NT2/D1 (cell line): Measurements from ENCODE around the gene PRRG1.

Source experiments
- DNase-seq: peaks from one replicate; pipeline ENCODE4 v3.0.0-alpha.2; 2011; ENCODE audit warnings: low read depth, low spot score
- H3K27me3 ChIP-seq: 2 replicates; pipeline ENCODE4 v1.6.0; 2011; ENCODE audit warnings: mild to moderate bottlenecking; ENCODE audit not compliant: insufficient read length, insufficient read depth
- H3K36me3 ChIP-seq: 2 replicates; pipeline ENCODE4 v1.6.1; 2011; ENCODE audit warnings: mild to moderate bottlenecking, low read length, mixed read lengths; ENCODE audit not compliant: insufficient read depth, insufficient read length
- H3K4me1 ChIP-seq: 2 replicates; pipeline ENCODE4 v1.5.1; 2011; ENCODE audit not compliant: insufficient read depth, insufficient read length
- H3K4me3 ChIP-seq: 2 replicates; pipeline ENCODE4 v1.5.1; 2011; ENCODE audit warnings: low read depth; ENCODE audit not compliant: insufficient read length
- H3K9ac ChIP-seq: 2 replicates; pipeline ENCODE4 v1.6.0; 2011; ENCODE audit warnings: low read depth; ENCODE audit not compliant: insufficient read length
- H3K9me3 ChIP-seq: 2 replicates; pipeline ENCODE4 v1.5.1; 2011; ENCODE audit warnings: mild to moderate bottlenecking, low read length; ENCODE audit not compliant: insufficient read depth
- SUZ12 ChIP-seq: IDR thresholded peaks from 2 replicates; pipeline ENCODE4 v1.6.1; 2011; ENCODE audit not compliant: insufficient read length, insufficient read depth; ENCODE audit errors: extremely low read depth
- YY1 ChIP-seq: IDR thresholded peaks from 2 replicates; pipeline ENCODE4 v1.6.1; 2011; ENCODE audit not compliant: insufficient read length, insufficient read depth
- ZNF274 ChIP-seq: IDR thresholded peaks from 2 replicates; pipeline ENCODE4 v1.6.1; 2011; ENCODE audit warnings: mild to moderate bottlenecking, low read depth, low read length

The PRRG1 gene

DNA sequence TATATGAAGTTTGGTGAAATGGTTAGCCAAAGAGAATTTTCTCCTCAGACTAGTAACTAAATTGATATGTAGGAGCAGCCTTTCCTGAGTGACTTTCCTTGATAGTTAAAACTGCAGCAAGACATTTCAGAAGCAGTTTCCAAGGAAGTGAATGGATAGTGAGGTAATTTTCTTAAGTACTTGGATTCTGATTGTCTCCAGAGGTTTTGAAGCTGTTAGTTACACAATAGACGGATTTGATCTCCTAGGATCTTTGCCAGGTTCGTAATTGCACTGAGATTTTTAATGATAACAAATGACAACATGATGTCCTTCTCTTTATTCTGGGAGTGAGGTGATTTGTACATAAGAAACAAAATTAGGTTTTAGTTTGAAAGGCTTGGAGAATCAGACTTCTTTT, 29.2 kb downstream of the PRRG1 start:
- TF ChIP-seq ZNF274 (no peak), SUZ12 (no peak), YY1 (no peak)
- H3K36me3 ChIP-seq, result no peaks in the 10 kb centered on the region
- no peaks in the 10 kb centered on the region for H3K4me1 ChIP-seq
- no peak for DNase-seq
- no peaks in the 10 kb centered on the region for H3K27me3 ChIP-seq
- no peak overlapping the region for H3K4me3 ChIP-seq
- H3K9me3 ChIP-seq, result no peaks in the 10 kb centered on the region
- H3K9ac ChIP-seq, result no peak overlapping the region

DNA sequence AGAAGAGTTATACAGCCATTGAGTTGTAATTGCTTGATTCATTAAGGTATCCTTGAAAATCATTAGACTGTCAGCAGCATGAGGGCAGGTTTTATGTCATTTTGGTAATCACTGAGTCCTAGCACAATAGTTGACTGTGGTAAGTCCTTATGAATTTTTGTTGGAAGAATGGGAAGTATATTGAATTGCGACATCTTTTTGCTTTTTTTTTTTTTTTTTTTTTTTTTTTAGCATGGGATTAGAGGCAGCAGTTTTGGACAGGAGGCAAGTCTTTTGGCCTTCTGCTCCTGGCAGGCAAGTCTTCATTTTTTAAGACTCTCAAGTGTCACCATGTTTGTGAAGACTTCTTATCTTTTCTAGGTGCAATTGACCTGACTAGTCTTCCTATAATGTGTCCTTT, 29.7 kb downstream of the PRRG1 start:
- TF ChIP-seq ZNF274, result no peak
- TF ChIP-seq SUZ12, result no peak
- no peak for TF ChIP-seq YY1
- Histone ChIP-seq H3K27me3 (no peaks in the 10 kb centered on the region), H3K4me1 (no peaks in the 10 kb centered on the region), H3K9ac (no peak overlapping the region), H3K36me3 (no peaks in the 10 kb centered on the region), H3K4me3 (no peak overlapping the region), H3K9me3 (no peaks in the 10 kb centered on the region)
- no peak for DNase-seq

DNA sequence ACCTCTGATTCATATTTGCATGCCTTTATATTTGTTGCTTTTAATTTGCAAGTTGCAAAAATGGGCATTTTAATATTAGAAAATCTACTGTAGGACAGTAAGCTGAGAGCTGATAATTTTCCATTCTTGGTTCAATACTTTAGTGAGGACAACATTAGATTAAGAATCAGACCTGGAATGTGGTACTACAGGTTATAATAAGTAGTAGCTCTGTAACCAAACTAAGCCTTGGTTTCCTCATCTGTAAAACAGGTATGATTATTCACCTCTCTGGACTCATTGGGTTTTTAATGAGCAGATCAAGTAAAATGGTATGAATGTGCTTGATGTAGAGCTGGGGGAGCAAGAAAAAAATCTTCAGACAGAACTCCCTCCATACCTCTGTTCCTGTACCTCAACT, 31.1 kb downstream of the PRRG1 start:
- Histone ChIP-seq H3K9me3 (no peaks in the 10 kb centered on the region), H3K36me3 (no peaks in the 10 kb centered on the region), H3K27me3 (no peaks in the 10 kb centered on the region), H3K4me1 (no peaks in the 10 kb centered on the region), H3K4me3 (no peak overlapping the region), H3K9ac (no peak overlapping the region)
- no peak for TF ChIP-seq YY1
- no peak for TF ChIP-seq SUZ12
- no peak for TF ChIP-seq ZNF274
- no peak for DNase-seq

DNA sequence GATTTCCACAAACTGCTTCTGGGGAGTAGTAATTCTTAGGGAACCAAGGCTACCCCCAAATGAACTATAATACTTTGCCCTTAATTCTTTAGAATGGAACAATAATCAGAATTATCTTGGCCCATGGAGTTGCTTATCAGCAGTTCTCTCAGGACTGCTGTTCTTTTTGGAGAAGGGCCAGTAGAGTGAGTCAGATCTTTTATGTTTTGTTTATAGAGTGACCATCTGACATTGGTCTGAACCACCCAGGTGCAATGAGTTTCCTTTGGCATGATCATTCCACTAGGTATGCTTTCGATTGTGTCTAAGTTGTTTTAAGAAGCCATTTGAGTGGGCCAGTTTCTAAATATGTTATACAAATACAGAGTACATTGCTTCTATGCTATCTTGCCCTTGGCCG, 31.8 kb downstream of the PRRG1 start:
- no peak overlapping the region for H3K4me3 ChIP-seq
- no peak for DNase-seq
- H3K9me3 ChIP-seq, result no peaks in the 10 kb centered on the region
- H3K9ac ChIP-seq, result no peak overlapping the region
- no peaks in the 10 kb centered on the region for H3K27me3 ChIP-seq
- no peaks in the 10 kb centered on the region for H3K36me3 ChIP-seq
- H3K4me1 ChIP-seq, result no peaks in the 10 kb centered on the region
- no peak for TF ChIP-seq YY1
- no peak for TF ChIP-seq ZNF274
- TF ChIP-seq SUZ12, result no peak

DNA sequence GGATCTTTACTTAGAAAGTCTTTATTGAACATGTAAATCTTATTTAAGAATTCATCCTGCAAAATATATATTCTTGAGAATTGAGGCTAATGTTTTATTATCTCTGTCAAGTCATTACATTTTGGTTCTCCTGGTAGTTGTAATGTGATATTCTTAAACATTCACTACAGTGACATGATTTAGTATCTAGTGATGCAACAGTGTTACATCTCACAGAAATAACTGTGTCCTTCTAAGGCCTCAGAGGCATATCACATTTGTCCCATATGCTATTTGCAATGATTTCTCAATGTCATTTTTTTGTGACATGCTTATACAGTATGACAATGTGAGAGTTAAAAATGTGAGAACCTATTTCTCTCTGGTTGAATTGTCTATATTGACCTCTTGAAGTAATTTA, 34.1 kb downstream of the PRRG1 start:
- Histone ChIP-seq H3K9ac (no peak overlapping the region), H3K4me3 (no peak overlapping the region), H3K9me3 (peaks cover 10% of the 10 kb centered on the region; the same call in 1 of the 2 replicates), H3K36me3 (peaks cover 2% of the 10 kb centered on the region), H3K4me1 (no peaks in the 10 kb centered on the region), H3K27me3 (no peaks in the 10 kb centered on the region)
- TF ChIP-seq ZNF274 (no peak), SUZ12 (no peak), YY1 (no peak)
- DNase-seq, result no peak

DNA sequence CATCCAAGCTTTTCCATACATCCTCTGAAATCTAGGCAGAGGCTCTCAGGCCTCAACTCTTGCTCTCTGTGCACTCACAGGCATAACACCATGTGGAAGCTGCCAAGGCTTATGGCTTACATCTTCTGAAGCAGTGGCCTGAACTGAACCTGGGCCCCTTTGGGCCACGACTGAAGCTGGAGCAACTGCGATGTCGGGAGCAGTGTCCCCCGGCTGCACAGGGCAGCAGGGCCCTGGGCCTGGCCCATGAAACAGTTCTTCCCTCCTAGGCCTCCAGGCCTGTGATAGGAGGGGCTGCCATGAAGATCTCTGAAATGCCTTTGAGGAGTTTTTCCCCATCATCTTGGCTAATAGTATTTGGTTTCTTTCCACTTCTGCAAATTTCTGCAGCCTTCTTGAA, 39.2 kb downstream of the PRRG1 start:
- Histone ChIP-seq H3K9ac (no peak overlapping the region), H3K4me1 (no peaks in the 10 kb centered on the region), H3K4me3 (no peak overlapping the region), H3K27me3 (no peaks in the 10 kb centered on the region), H3K9me3 (peaks cover 10% of the 10 kb centered on the region; the same call in 1 of the 2 replicates), H3K36me3 (peaks cover 8% of the 10 kb centered on the region)
- TF ChIP-seq ZNF274 (no peak), SUZ12 (no peak), YY1 (no peak)
- DNase-seq, result no peak

DNA sequence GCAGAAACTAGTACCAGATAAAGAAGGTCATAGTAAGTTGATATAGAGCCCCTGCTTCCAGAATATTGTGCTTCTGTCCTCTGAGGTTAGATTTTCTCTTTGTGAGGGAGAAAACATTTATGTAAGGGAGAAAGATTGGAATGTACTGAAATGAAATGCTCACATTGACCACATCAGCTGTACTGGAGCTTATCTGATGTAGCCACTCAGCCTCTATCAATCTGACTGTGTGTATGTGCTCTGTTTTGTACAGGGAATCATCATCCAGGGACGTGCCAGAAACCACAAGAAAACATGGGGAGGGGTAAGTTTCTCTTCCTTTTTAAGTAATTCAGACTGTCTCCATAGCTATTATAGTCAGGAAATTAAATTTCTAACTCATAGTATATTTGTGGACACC, 56.8 kb downstream of the PRRG1 start:
- DNase-seq, result no peak
- no peak overlapping the region for H3K4me3 ChIP-seq
- H3K27me3 ChIP-seq, result no peaks in the 10 kb centered on the region
- TF ChIP-seq ZNF274, result no peak
- TF ChIP-seq YY1, result no peak
- TF ChIP-seq SUZ12, result no peak
- peaks cover 6% of the 10 kb centered on the region for H3K9me3 ChIP-seq
- H3K9ac ChIP-seq, result no peak overlapping the region
- H3K36me3 ChIP-seq, result peaks cover 11% of the 10 kb centered on the region
- H3K4me1 ChIP-seq, result no peaks in the 10 kb centered on the region
